SK-N-SH (cell line): ENCODE data around the gene ISYNA1. TPM values are rescaled to one million over a fixed set of nuclear protein-coding genes. Genes with fewer than 3 reads are reported as not detected.

ENCODE experiments used
- CTCF ChIA-PET: fragments of 300-600, 350-600 bp; formaldehyde crosslinking; extraction: SDS; loops from one replicate; lab custom pipeline; 2021; lab: Yijun Ruan, JAX
- POLR2A ChIA-PET: fragments of 350-600 bp; sonication (Branson Sonifier 250); formaldehyde crosslinking; extraction: SDS; loops from one replicate; lab custom pipeline; 2020; ENCODE audit warnings: antibody characterized with exemption, inconsistent platforms; lab: Yijun Ruan, JAX
- DNase-seq: peaks from one replicate; pipeline ENCODE4 v3.0.0; 2012
- H2AFZ ChIP-seq: fragments of 200-600 bp; sonication (generic); 2 replicates; pipeline ENCODE4 v1.8.1; 2016; ENCODE audit warnings: antibody characterized with exemption, mild to moderate bottlenecking, low read depth
- H3F3A ChIP-seq: fragments of 200-600 bp; sonication (generic); replicated peaks from 2 replicates; pipeline ENCODE3; 2016; ENCODE audit warnings: antibody characterized with exemption, mild to moderate bottlenecking; ENCODE audit not compliant: insufficient read depth
- H3K27ac ChIP-seq, 2 experiments: fragments of 200-500 bp in 1 of 2; fragments of 200-600 bp in 1 of 2; sonication (Bioruptor generic) in 1 of 2; sonication (generic), shearing (Covaris generic) in 1 of 2; 2 replicates each; pipeline versions ENCODE4 v1.5.1 to v1.6.1; 2014 to 2016; ENCODE audit warnings: low read depth in 2 of 2, inconsistent platforms in 1 of 2, low read length in 1 of 2, mild to moderate bottlenecking in 1 of 2, mixed read lengths in 1 of 2
- H3K27me3 ChIP-seq: fragments of 200-600 bp; sonication (generic), shearing (Covaris generic); 2 replicates; pipeline ENCODE4 v1.6.1; 2016; ENCODE audit warnings: mixed run types; ENCODE audit not compliant: insufficient read depth
- H3K36me3 ChIP-seq, 2 experiments: fragments of 200-500 bp in 1 of 2; fragments of 200-600 bp in 1 of 2; sonication (Bioruptor generic) in 1 of 2; sonication (generic) in 1 of 2; replicated peaks in 1 of 2; 2 replicates each; pipeline versions ENCODE3 to v1.5.1; 2014 to 2016; ENCODE audit warnings: low read length in 1 of 2, mild to moderate bottlenecking in 1 of 2; ENCODE audit not compliant: insufficient read depth in 2 of 2, control insufficient read depth in 1 of 2
- H3K4me1 ChIP-seq, 2 experiments: fragments of 200-500 bp in 1 of 2; fragments of 200-600 bp in 1 of 2; sonication (Bioruptor generic) in 1 of 2; sonication (generic), shearing (Covaris generic) in 1 of 2; 2 replicates each; pipeline versions ENCODE4 v1.5.1 to v1.6.1; 2014 to 2016; ENCODE audit warnings: low read depth in 1 of 2, low read length in 1 of 2, mixed run types in 1 of 2; ENCODE audit not compliant: insufficient read depth in 2 of 2, control insufficient read depth in 1 of 2
- H3K4me2 ChIP-seq: fragments of 200-600 bp; sonication (generic), shearing (Covaris generic); 2 replicates; pipeline ENCODE4 v1.6.1; 2017; ENCODE audit warnings: mixed run types
- H3K4me3 ChIP-seq, 2 experiments: fragments of 200-500 bp in 1 of 2; fragments of 200-600 bp in 1 of 2; sonication (Bioruptor generic) in 1 of 2; sonication (generic), shearing (Covaris generic) in 1 of 2; 2 replicates each; pipeline versions ENCODE4 v1.5.1 to v1.8.1; 2014 to 2016; ENCODE audit warnings: low read depth in 2 of 2, inconsistent platforms in 1 of 2, low read length in 1 of 2, mild to moderate bottlenecking in 1 of 2, mixed read lengths in 1 of 2, moderate library complexity in 1 of 2
- H3K79me2 ChIP-seq: fragments of 200-600 bp; sonication (generic); 2 replicates; pipeline ENCODE4 v1.8.1; 2017; ENCODE audit warnings: mild to moderate bottlenecking; ENCODE audit not compliant: insufficient read depth
- H3K9ac ChIP-seq: fragments of 200-600 bp; sonication (generic); 2 replicates; pipeline ENCODE4 v1.6.1; 2017; ENCODE audit warnings: mixed run types
- H3K9me2 ChIP-seq: fragments of 200-600 bp; sonication (generic); 2 replicates; pipeline ENCODE4 v1.6.1; 2017; ENCODE audit warnings: mixed run types
- H3K9me3 ChIP-seq: fragments of 200-600 bp; sonication (generic); 2 replicates; pipeline ENCODE4 v1.6.1; 2017; ENCODE audit warnings: mixed run types, mild to moderate bottlenecking, moderate library complexity
- H4K20me1 ChIP-seq: fragments of 200-600 bp; sonication (generic); 2 replicates; pipeline ENCODE4 v1.6.1; 2017; ENCODE audit warnings: mild to moderate bottlenecking, mixed run types; ENCODE audit not compliant: insufficient read depth
- CHD2 ChIP-seq: fragments of 150-350 bp; IDR thresholded peaks from 2 replicates; pipeline ENCODE4 v1.6.1; 2018; ENCODE audit warnings: low read length; ENCODE audit not compliant: partially characterized antibody
- EZH2phosphoT487 ChIP-seq: fragments of 200-600 bp; sonication (generic); IDR thresholded peaks from 2 replicates; pipeline ENCODE4 v1.6.1; 2017; ENCODE audit warnings: low read depth, mixed run types, mild to moderate bottlenecking, antibody characterized with exemption, moderate library complexity, borderline replicate concordance
- FOSL2 ChIP-seq: IDR thresholded peaks from 2 replicates; pipeline ENCODE4 v1.4.0; 2012; ENCODE audit warnings: low read depth, mild to moderate bottlenecking, moderate library complexity, borderline replicate concordance
- FOXM1 ChIP-seq: IDR thresholded peaks from 2 replicates; pipeline ENCODE4 v1.4.0; 2012; ENCODE audit warnings: low read depth, mild to moderate bottlenecking
- GABPA ChIP-seq: IDR thresholded peaks from 2 replicates; pipeline ENCODE4 v1.4.0; 2012; ENCODE audit warnings: low read depth, mild to moderate bottlenecking
- MAX ChIP-seq: IDR thresholded peaks from 2 replicates; pipeline ENCODE4 v1.4.0; 2012; ENCODE audit warnings: low read depth
- MEF2A ChIP-seq: IDR thresholded peaks from 2 replicates; pipeline ENCODE4 v1.4.0; 2012; ENCODE audit warnings: low read depth, borderline replicate concordance
- NFIC ChIP-seq: IDR thresholded peaks from 2 replicates; pipeline ENCODE4 v1.4.0; 2012; ENCODE audit warnings: borderline replicate concordance
- NRF1 ChIP-seq: IDR thresholded peaks from 2 replicates; pipeline ENCODE4 v1.6.1; 2012; ENCODE audit warnings: low read depth, mild to moderate bottlenecking, low read length
- RAD21 ChIP-seq: IDR thresholded peaks from 2 replicates; pipeline ENCODE4 v1.6.1; 2012; ENCODE audit warnings: mild to moderate bottlenecking, low read length
- REST ChIP-seq: IDR thresholded peaks from 2 replicates; pipeline ENCODE4 v1.6.1; 2012; ENCODE audit warnings: mild to moderate bottlenecking, low read depth, low read length, moderate library complexity
- RFX5 ChIP-seq: IDR thresholded peaks from 2 replicates; pipeline ENCODE4 v1.6.1; 2012; ENCODE audit warnings: mild to moderate bottlenecking, improper control_type of control experiment, low read length
- RXRA ChIP-seq: IDR thresholded peaks from 2 replicates; pipeline ENCODE4 v1.4.0; 2012; ENCODE audit warnings: low read depth, mild to moderate bottlenecking, borderline replicate concordance
- SIN3A ChIP-seq: IDR thresholded peaks from 2 replicates; pipeline ENCODE4 v1.6.1; 2012; ENCODE audit warnings: low read depth, mild to moderate bottlenecking, low read length, moderate library complexity, borderline replicate concordance
- TAF1 ChIP-seq: IDR thresholded peaks from 2 replicates; pipeline ENCODE4 v1.6.1; 2012; ENCODE audit warnings: low read depth, mild to moderate bottlenecking, low read length, moderate library complexity, borderline replicate concordance
- USF1 ChIP-seq: IDR thresholded peaks from 2 replicates; pipeline ENCODE4 v1.4.0; 2012; ENCODE audit warnings: low read depth, borderline replicate concordance
- USF2 ChIP-seq: fragments of 150-350 bp; IDR thresholded peaks from 2 replicates; pipeline ENCODE4 v1.6.1; 2017; ENCODE audit warnings: antibody characterized with exemption, low read length, low read depth, borderline replicate concordance
- WGBS: methylation state at CpG from one replicate; pipeline ENCODE4 v1.1.6; 2017; ENCODE audit warnings: low lambda C conversion rate; 5-methylcytosine and 5-hydroxymethylcytosine counted together
- polyA plus RNA-seq, 3 experiments: library from polyadenylated mRNA; depleted of rRNA; stranded (reverse); fragments of >200 nt; gene quantifications; 2 replicates each; pipeline ENCODE4 v1.2.3, GENCODE V29; 2012

Gene ISYNA1
- polyA plus RNA-seq, 1 of the 3 experiments (the other 2 are of a cell fraction), result 48.0 TPM

- H3K36me3 ChIP-seq, result peaks cover 0 to 5% of the 10 kb centered on the region in 2 experiments
- H3K9ac ChIP-seq, result no peak overlapping the region
- WGBS, result 90% methylated on average over 12 of the region's 12 CpGs
- peaks cover 51% of the 10 kb centered on the region for H4K20me1 ChIP-seq
- ChIA-PET POLR2A (no interaction called here), CTCF (interaction anchor here (1.2 to 7.3 kb wide), 5 partner anchors 10 to 142 kb away, joined by 3 to 64 read pairs (median 10); partner anchors contain the start of gene GDF15)
- no peak overlapping the region; a peak in 1 of 4 replicates for H3K27ac ChIP-seq
- H3K9me2 ChIP-seq, result no peaks in the 10 kb centered on the region
- DNase-seq, result no peak
- peaks cover 59% of the 10 kb centered on the region for H3K79me2 ChIP-seq
- H3K9me3 ChIP-seq, result no peaks in the 10 kb centered on the region
- peak overlapping the region in 1 of 2 experiments; percentile 68; a peak in 1 of 4 replicates for H3K4me3 ChIP-seq
- H3K4me1 ChIP-seq, result peaks cover 28 to 46% of the 10 kb centered on the region in 2 experiments; a peak in 3 of 4 replicates
- H3K4me2 ChIP-seq, result peak overlapping the region; percentile 90; the same call in 1 of the 2 replicates
- H2AFZ ChIP-seq, result no peak overlapping the region
- H3K27me3 ChIP-seq, result no peaks in the 10 kb centered on the region
- peaks cover 13% of the 10 kb centered on the region for H3F3A ChIP-seq
- TF ChIP-seq RXRA (no peak), USF2 (no peak), REST (no peak), FOSL2 (no peak), GABPA (no peak), CHD2 (no peak), USF1 (no peak), MEF2A (no peak), RFX5 (no peak), FOXM1 (no peak), NRF1 (no peak), MAX (no peak), TAF1 (no peak), EZH2phosphoT487 (no peak), NFIC (no peak), RAD21 (no peak), SIN3A (no peak)
Measured at GRCh38 chr19:18421371-18421959, 16.5 kb downstream of the ISYNA1 start.
